ENCODE data around the gene DDX19B.

DNA sequence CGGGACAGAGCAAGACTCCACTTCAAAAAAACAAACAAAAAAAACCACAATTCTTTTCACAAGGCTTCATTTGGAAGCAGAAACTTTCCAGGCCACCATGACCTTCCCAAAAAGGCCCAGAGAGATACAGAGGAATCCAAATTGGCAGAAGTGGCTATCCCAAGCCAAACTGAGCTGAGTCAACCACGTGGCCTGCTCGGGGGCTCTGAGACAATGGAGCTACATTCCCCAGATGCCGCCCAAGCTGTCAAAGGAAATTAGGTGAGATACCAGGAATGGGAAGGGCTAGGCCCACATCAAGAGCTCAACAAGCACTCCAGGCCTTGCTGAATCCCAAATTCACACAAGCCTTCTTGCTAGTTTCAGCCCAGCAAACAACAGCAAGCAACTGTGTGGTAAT, 41.6 kb upstream of the DDX19B start:
- TF ChIP-seq POLR2AphosphoS5 (IDR thresholded peaks at IDR 0.05) = no peak
- TF ChIP-seq, protein P1, sequence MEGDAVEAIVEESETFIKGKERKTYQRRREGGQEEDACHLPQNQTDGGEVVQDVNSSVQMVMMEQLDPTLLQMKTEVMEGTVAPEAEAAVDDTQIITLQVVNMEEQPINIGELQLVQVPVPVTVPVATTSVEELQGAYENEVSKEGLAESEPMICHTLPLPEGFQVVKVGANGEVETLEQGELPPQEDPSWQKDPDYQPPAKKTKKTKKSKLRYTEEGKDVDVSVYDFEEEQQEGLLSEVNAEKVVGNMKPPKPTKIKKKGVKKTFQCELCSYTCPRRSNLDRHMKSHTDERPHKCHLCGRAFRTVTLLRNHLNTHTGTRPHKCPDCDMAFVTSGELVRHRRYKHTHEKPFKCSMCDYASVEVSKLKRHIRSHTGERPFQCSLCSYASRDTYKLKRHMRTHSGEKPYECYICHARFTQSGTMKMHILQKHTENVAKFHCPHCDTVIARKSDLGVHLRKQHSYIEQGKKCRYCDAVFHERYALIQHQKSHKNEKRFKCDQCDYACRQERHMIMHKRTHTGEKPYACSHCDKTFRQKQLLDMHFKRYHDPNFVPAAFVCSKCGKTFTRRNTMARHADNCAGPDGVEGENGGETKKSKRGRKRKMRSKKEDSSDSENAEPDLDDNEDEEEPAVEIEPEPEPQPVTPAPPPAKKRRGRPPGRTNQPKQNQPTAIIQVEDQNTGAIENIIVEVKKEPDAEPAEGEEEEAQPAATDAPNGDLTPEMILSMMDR (IDR thresholded peaks at IDR 0.05) = no peak
- no peak for TF ChIP-seq EP300 (IDR thresholded peaks at IDR 0.05)
- no peak for TF ChIP-seq POLR2A (IDR thresholded peaks at IDR 0.05)
